ENCODE data around the gene GABARAPL2. TPM values are rescaled to one million over a fixed set of nuclear protein-coding genes. Genes with fewer than 3 reads are reported as not detected.

Gene GABARAPL2
- total RNA-seq, 1 donor from 2014 or later, result 74.9 TPM

DNA sequence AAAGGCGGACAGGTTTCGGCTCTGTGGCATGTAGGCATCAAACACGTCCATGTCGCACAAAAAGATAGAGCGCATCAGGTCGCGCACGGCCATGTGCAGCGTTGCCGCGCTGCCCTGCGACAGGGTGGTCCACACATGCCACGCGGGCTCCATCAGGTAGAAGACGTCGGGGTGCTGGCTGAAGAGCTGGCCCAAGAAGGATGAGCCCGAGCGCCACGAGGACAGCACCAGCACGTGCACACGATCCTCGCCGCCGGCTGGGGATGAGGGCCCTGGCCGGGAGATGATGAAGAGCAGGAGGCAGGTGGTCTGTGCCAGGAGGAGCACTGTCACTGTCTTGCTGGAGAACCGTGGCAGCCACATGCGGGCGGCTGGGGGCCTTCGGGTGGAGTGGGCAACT, 36.2 kb upstream of the GABARAPL2 start:
- Mint-ChIP-seq H3K4me1 (no peaks in the 10 kb centered on the region), H3K36me3 (no peaks in the 10 kb centered on the region), H3K27me3 (ENCODE audit: low read depth) (no peaks in the 10 kb centered on the region), H3K9me3 (no peaks in the 10 kb centered on the region), H3K27ac (no peak overlapping the region), H3K4me3 (no peak overlapping the region)
- TF ChIP-seq, protein P1, sequence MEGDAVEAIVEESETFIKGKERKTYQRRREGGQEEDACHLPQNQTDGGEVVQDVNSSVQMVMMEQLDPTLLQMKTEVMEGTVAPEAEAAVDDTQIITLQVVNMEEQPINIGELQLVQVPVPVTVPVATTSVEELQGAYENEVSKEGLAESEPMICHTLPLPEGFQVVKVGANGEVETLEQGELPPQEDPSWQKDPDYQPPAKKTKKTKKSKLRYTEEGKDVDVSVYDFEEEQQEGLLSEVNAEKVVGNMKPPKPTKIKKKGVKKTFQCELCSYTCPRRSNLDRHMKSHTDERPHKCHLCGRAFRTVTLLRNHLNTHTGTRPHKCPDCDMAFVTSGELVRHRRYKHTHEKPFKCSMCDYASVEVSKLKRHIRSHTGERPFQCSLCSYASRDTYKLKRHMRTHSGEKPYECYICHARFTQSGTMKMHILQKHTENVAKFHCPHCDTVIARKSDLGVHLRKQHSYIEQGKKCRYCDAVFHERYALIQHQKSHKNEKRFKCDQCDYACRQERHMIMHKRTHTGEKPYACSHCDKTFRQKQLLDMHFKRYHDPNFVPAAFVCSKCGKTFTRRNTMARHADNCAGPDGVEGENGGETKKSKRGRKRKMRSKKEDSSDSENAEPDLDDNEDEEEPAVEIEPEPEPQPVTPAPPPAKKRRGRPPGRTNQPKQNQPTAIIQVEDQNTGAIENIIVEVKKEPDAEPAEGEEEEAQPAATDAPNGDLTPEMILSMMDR (IDR thresholded peaks at IDR 0.05; ENCODE audit: unreplicated experiment), result no peak
- DNase-seq (ENCODE audit: low spot score in 2 of 2, unreplicated experiment in 2 of 2), result no peak

- Mint-ChIP-seq H3K4me1 (no peaks in the 10 kb centered on the region), H3K9me3 (no peaks in the 10 kb centered on the region), H3K36me3 (no peaks in the 10 kb centered on the region), H3K4me3 (no peak overlapping the region), H3K27ac (no peak overlapping the region), H3K27me3 (ENCODE audit: low read depth) (no peaks in the 10 kb centered on the region)
- TF ChIP-seq, protein P1 (IDR thresholded peaks at IDR 0.05; ENCODE audit: unreplicated experiment), result no peak
- DNase-seq (ENCODE audit: low spot score in 2 of 2, unreplicated experiment in 2 of 2), result no peak
Measured at GRCh38 chr16:75532142-75532765, 33.9 kb upstream of the GABARAPL2 start.

GRCh38 chr16:75532791-75533190, 33.4 kb upstream of the GABARAPL2 start:
- no peaks in the 10 kb centered on the region for H3K4me1 Mint-ChIP-seq
- no peaks in the 10 kb centered on the region for H3K27me3 Mint-ChIP-seq (ENCODE audit: low read depth)
- TF ChIP-seq, protein P1 (IDR thresholded peaks at IDR 0.05; ENCODE audit: unreplicated experiment), result no peak
- H3K27ac Mint-ChIP-seq, result no peak overlapping the region
- DNase-seq (ENCODE audit: low spot score in 2 of 2, unreplicated experiment in 2 of 2), result no peak
- no peaks in the 10 kb centered on the region for H3K36me3 Mint-ChIP-seq
- H3K9me3 Mint-ChIP-seq, result no peaks in the 10 kb centered on the region
- H3K4me3 Mint-ChIP-seq, result no peak overlapping the region

GRCh38 chr16:75534560-75535205, 31.5 kb upstream of the GABARAPL2 start:
- H3K36me3 Mint-ChIP-seq, result no peaks in the 10 kb centered on the region
- no peak overlapping the region for H3K4me3 Mint-ChIP-seq
- no peak overlapping the region for H3K27ac Mint-ChIP-seq
- H3K27me3 Mint-ChIP-seq (ENCODE audit: low read depth), result no peaks in the 10 kb centered on the region
- H3K4me1 Mint-ChIP-seq, result no peaks in the 10 kb centered on the region
- TF ChIP-seq, protein P1 (IDR thresholded peaks at IDR 0.05; ENCODE audit: unreplicated experiment), result no peak
- H3K9me3 Mint-ChIP-seq, result no peaks in the 10 kb centered on the region
- DNase-seq (ENCODE audit: low spot score in 2 of 2, unreplicated experiment in 2 of 2), result no peak

DNA sequence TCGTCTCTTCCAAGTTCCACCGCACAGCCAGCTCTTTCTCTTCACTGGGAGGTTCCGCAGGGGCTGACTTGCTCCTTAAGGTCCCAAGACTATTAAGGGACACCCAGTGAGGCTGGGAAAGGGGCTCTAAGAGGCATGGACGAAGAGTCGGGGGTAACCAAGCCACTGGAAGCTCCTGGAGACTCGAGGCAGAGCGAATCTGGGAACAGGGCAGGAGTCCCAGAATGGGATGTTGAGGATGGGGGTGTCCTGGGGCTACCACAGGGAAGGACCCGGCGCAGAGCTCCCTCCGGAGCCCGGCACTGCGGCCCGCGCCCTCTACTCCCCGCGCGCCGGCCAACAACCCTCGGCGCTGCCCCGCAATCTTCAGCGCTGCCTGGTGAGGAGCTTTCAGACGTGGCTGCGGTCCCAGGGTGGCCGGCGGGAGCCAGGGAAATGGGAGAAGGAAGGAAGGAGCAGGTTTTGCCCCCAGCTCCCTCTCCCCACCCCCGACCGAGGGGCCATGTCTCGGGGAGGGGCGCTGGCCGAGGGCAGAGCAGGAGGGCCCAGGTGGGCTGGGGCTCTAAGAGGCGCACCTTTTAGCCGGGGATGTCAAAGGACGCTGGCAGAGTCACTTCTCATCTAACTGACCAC, 30.9 kb upstream of the GABARAPL2 start:
- no peaks in the 10 kb centered on the region for H3K4me1 Mint-ChIP-seq

More for the DNA sequence above, 30.9 kb upstream of the GABARAPL2 start:
- Mint-ChIP-seq H3K36me3 (no peaks in the 10 kb centered on the region), H3K27ac (no peak overlapping the region), H3K9me3 (no peaks in the 10 kb centered on the region), H3K27me3 (ENCODE audit: low read depth) (no peaks in the 10 kb centered on the region), H3K4me3 (no peak overlapping the region)
- TF ChIP-seq, protein P1 (IDR thresholded peaks at IDR 0.05; ENCODE audit: unreplicated experiment), result no peak
- no peak for DNase-seq (ENCODE audit: low spot score in 2 of 2, unreplicated experiment in 2 of 2)
